NCI-H69 (cell line): Measurements from ENCODE around the gene HES3.

ENCODE experiments used
- DNase-seq: peaks from one replicate; lab custom pipeline; 2025; lab: John Stamatoyannopoulos, UW

HES3 gene

GRCh38 chr1:6245869-6246496 lies 2.0 kb downstream of the HES3 start:
- peak; percentile 83 for DNase-seq

DNA sequence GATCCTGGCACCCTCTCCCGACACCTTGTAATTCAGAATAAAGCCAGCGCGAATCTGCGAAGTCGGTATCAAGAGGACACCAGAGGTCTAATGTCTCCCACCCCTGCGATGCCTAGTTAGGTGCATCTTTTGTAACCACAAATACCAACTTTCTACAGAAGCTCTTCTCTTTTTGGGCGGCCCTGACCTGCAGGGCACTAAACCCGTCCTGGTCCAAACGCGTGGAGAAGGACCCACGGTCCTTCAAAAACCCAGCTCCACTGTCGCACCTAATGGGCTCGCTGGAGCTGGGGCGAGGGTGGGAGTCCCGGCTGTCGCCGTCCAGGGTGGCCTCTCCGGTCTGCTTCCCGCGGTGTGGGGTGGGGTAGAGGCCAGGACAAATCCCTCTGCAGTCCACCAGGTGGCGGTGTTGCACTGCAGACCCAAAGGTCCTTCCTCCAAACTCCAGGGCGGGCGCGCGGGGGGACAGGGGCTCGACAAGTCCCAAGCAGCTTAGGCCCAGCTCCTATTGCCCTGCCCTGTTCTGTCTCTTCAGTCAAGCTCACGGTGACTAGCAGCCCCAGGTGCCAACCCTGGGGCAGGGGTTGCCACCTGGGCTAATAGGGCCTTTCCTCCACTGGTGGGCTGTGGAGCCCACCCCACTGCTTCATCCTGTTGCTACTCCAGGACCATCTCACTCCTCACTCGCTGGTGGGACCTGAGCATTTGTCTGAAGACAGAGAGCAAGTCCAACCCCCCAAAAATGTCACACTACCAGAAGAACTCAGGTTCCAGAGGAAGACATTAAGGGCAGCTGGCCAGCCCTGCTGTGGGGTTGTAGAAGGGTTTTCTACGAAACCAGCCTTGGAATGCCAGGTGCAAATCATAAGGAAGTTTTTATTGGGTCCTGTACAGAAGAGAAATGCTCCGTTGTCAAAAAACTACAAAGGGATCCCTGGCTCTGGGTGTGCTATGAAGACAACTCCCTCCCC lies 2.8 kb downstream of the HES3 start:
- DNase-seq, result peak; percentile 76

DNA sequence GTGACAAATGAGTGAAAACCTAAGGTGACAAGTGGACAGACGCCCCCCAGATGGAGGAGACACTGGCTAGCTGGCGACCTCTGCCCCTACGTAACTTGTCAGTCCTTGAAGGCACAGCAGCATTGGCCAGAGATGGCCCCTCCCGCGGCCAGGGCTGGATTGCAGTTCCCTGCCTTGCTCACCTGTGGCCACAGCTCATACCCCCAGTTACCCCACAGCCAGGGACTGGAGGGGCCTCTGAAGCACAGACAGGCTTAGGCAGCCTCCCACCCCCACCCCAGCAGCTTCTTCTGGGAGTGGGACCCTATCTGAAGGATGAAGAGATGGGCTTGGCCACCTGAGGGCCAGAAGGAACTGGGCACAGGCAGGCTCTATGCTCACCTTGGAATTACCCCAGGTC lies 3.7 kb downstream of the HES3 start:
- no peak for DNase-seq

GRCh38 chr1:6248161-6248776 lies 4.3 kb downstream of the HES3 start:
- DNase-seq, result no peak

DNA sequence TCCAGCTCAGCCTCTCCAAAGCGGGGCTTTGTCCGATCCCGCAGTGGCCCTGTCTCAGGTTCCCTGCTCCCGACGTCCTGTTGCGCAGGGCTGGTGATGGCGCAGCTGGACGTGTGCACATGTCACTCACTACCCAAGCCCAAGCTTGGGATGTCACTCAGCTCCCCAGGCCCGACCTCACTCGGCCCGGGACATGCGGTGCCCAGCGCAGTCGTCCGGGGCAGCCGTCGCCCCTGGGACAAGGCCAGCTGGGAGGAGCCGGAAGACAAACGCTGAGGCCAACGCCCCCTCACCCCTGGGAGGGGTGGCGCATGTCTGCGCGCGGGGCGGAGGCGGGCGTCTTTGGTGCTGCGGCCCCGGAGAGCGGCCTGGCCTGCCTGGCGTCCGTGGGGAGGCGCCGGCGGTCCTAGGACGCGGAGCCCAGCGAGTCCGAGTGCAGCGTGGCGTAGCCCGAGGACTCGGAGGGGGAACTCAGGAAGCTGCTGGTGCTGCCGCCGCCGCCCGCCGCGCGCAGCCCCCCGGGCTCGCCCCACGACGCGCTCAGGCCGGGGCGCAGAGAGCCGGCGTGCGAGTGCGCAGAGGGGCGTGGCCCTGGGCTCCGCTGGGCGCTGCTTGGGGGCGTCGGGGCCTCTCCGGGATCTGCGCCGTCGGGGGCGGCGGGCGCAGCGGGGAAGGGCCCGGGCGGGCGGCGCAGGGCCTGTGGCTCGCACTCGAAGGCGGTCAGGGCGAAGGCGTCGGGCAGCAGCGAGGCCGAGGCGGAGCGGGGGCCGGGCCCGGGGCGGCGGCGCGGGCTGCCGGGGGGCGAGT lies 5.2 kb downstream of the HES3 start:
- peak; percentile 26 for DNase-seq

DNA sequence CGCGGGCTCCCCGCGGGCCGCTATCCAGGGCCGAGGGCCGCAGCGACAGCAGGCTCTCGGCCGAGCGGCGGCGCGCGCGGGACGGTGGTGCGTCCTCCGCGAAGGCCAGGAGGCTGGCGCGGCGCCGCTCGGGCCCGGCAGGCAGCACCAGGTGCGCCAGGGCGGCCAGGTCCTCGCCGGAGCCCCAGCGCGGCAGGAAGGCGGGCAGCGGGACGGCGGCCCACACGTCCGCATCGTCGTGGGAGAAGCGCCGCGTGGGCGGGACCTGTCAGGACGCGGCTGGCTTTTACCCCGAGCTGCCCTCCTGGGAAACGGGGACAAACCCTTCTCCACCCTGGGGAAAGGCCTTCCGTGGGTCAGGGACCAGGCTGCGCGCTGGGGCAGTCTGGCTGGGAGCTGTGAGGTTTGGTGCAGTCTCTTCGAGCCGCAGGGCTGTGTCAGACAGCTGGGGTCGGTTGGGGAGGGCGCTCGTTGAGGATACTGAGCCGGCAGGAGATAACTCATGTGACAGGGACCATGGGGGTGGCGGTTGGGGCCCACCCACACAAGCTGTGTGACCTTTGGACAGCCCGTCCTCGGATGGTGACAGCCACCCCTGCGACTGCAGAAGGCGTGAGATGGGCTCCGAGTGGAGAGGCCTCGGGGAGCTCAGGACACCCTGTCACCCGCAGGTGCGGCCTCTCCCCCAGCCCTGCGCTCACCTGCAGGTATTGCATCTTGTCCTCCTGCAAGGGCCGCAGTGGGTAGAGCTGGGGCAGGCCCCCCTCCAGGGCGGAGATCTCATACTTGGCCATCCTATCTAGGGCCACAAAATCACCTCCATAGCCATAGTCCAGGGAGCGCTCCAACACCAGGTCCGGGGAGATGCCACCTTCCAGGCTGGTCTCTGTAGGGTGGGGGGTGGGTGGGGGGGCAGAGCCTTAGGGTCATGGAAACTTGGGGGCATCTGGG lies 6.0 kb downstream of the HES3 start:
- peak; percentile 34 for DNase-seq

DNA sequence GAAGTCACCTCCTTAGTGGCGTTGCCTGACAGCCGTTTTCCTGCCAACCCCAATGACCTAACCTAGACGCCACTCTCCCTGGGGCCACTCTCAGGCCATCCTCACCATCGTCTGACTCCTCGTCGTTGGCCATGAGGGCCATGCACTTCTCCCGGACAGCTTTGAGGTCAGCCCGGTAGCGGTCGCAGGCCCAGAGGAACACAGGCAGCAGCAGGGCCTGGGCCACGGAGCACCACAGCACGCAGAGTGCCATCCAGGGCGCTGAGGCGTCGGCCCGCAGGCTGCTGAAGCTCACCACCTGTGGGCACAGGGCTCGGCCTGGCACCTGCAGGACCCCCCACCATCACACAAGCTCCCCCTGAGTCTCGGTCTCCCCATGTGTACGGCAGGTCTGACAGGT lies 7.3 kb downstream of the HES3 start:
- no peak for DNase-seq

GRCh38 chr1:6251681-6252373 lies 7.8 kb downstream of the HES3 start:
- no peak for DNase-seq

GRCh38 chr1:6252374-6252710 lies 8.4 kb downstream of the HES3 start:
- no peak for DNase-seq

DNA sequence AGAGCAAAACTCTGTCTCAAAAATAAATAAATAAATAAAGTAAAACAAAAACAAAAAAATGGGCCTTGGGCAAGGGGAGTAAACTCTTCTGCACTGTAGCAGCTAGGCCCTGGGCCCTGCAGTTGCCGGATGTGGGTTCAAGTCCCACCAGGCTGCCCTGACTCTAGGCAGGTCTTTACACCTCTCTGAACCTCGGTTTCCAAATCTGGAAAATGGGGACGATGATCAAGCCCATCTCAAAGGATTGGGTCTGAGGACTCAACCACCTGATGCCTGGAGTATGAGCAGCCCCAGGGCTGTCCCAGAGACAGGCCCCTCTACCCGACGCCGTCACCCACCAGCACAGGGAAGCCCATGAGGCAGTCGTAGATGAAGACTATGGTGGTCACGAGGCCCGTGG lies 9.4 kb downstream of the HES3 start:
- DNase-seq, result no peak

GRCh38 chr1:6254691-6255090 lies 10.7 kb downstream of the HES3 start:
- no peak for DNase-seq

DNA sequence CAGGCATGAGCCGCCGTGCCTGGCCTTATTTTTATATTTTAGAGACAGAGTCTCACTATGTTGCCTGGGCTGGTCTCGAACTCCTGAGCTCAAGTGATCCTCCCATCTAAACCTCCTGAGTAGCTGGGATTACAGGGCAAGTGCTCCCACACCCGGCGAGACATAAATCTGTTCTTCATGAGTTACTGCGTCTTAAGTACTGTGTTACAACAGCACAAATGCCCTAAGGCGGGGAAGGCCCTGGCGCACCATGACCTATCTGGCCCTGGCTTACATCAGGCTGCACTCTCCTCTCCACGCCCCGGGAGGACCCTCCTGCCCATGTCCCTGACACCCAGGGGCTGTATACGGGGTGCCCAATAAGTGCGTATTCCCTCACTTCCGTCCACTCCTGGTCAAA lies 12.7 kb downstream of the HES3 start:
- DNase-seq, result no peak

- no peak for DNase-seq
Measured at GRCh38 chr1:6257541-6258069, 13.6 kb downstream of the HES3 start.

- DNase-seq, result no peak
Measured at GRCh38 chr1:6258675-6259074, 14.7 kb downstream of the HES3 start.

DNA sequence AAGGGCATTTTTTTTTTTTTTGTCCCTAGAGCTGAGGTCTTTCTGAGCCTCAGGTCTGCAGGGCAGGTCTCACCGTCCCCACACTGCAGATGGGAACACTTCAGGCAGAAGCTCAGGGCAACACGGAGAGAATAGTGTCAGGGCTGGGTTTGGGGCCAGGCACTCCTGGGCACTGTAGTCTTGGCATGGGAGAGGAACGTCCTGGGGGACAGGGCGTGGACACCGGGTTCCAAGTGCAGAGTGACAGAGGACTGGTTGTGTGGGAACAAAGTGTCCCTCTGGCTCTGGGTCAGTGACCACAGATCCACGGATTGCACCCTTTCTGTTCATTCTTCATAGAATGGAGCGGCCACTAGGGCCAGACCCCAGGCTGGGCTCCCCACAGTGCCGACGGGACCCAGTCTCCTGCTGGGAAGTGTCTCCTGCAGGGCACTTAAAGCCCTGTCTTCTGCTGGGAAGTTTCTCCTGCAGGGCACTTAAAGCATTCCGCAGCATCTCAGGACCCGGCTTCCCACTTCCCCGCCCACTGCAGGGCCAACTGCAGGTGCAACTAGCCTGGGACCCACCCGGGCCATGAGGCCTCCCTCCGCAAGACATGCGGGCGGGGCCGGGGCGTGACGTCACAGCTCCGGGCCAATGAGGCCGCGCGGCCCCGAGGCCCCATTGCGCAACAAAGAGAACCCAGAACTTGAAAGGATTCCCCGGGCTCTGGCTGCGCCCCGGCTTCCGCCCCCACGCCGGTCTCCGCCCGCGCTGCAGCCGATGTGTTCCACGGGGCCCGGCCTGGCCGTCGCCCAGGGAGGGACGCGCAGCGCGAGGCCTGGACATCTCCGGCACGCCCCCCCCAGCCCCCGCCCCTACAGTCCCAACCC lies 15.7 kb downstream of the HES3 start:
- DNase-seq, result peak; percentile 50

DNA sequence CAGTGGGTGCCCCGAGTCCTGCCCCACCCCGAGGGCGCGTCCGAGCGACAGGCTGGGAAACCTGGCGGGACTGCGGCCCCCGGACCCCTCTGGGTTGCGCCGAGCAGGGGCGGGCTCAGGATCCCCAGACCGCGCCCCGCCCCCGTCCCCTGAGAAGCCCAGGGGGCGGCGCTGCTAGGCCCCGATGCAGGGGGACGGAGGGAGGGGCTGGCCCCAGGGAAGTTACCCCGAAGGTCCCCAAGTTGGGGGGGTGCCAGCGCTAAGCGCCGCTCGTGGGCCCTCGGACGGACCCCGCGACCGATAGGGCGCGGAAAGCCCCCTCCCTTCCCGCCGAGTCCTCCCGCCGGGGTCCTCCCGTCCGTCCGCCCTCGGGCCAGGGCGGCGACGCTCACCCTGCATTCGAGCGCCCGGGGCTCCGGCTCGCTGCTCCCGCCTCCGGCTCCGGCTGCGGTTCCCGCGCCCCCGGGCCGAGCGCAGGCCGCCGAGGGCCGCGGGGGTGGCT lies 16.5 kb downstream of the HES3 start:
- DNase-seq, result peak; percentile 55

GRCh38 chr1:6260961-6261614 lies 17.1 kb downstream of the HES3 start, which contains the start of gene GPR153:
GPR153 (minus strand) TSS chr1:6261098; CDS start chr1:6254905, 6,193 bp downstream.
- peak; percentile 68 for DNase-seq

- peak; percentile 56 for DNase-seq
Measured at GRCh38 chr1:6261615-6261995, 17.6 kb downstream of the HES3 start.
